Right lobe of liver (tissue), 6 donors: ENCODE results near the gene PCYOX1L. TPM values are rescaled to one million over a fixed set of nuclear protein-coding genes. Genes with fewer than 3 reads are reported as not detected.

Source experiments
- ATAC-seq, 4 donors: fragments of 200-7000 bp; cut with Tn5 transposase; one replicate each; pipeline ENCODE4 v1.9.1; 2020; ENCODE audit warnings: mild to moderate bottlenecking in 4 of 4, moderate library complexity in 4 of 4
- DNase-seq, 3 donors: peaks; one replicate each; pipeline ENCODE4 v3.0.0-alpha.2; 2020
- H3K27ac ChIP-seq, 3 donors: fragments of 200-600 bp; one replicate each; pipeline ENCODE4 v1.8.0; 2022
- H3K27me3 ChIP-seq, 2 donors: fragments of 200-600 bp; one replicate each; pipeline ENCODE4 v1.8.0; 2022
- H3K36me3 ChIP-seq, 4 donors: fragments of 200-600 bp; sonication (generic) in 1 of 4; one replicate each; pipeline versions ENCODE4 v1.5.1 to v1.8.0; 2017 to 2022; ENCODE audit warnings: control low read depth in 1 of 4
- H3K4me1 ChIP-seq, 4 donors: fragments of 200-600 bp; sonication (generic) in 1 of 4; one replicate each; pipeline versions ENCODE4 v1.5.1 to v1.8.0; 2017 to 2022; ENCODE audit warnings: control low read depth in 1 of 4
- H3K4me3 ChIP-seq, 3 donors: fragments of 200-600 bp; one replicate each; pipeline ENCODE4 v1.8.0; 2022
- H3K9me3 ChIP-seq, 4 donors: fragments of 200-600 bp; sonication (generic) in 1 of 4; one replicate each; pipeline versions ENCODE4 v1.5.1 to v1.8.0; 2017 to 2022; ENCODE audit warnings: control low read depth in 1 of 4
- POLR2A ChIP-seq: fragments of 450-650 bp; IDR thresholded peaks from one replicate; pipeline ENCODE4 v1.6.1; 2017; ENCODE audit warnings: antibody characterized with exemption, mild to moderate bottlenecking
- WGBS: methylation state at CpG from one replicate; pipeline ENCODE4 v1.1.6; 2018; ENCODE audit warnings: low coverage, low lambda C conversion rate; ENCODE audit not compliant: insufficient coverage; ENCODE audit errors: missing lambda C conversion rate; 5-methylcytosine and 5-hydroxymethylcytosine counted together
- intact Hi-C, 2 donors: fragments of 100-400 bp; cut with DNase I; formaldehyde crosslinking; loops; one replicate each; pipeline versions ENCODE4 v1.11.2 to v1.14.1; 2022
- total RNA-seq, 6 experiments: library from RNA; depleted of rRNA in 2 of 6; stranded (reverse); fragments of >200 nt in 2 of 6; fragmentation: NEBNext Ultra II Directional in 3 of 6; extraction: Animal tissue kit (Norgen Biotek cat#: 25700) in 3 of 6; gene quantifications; one replicate each; pipeline versions ENCODE4 v1.1.0 to v1.2.4, GENCODE V29; 2016 to 2023
- TF ChIP-seq, protein P1 (sequence below), 4 donors: fragments of 200-600 bp in 3 of 4; fragments of 450-650 bp in 1 of 4; IDR thresholded peaks; one replicate each; pipeline versions ENCODE4 v1.5.1 to v1.8.0; 2016 to 2022; ENCODE audit warnings: antibody characterized with exemption in 4 of 4, mild to moderate bottlenecking in 2 of 4
- donor health status: DM: no; HTN: yes; CAD: no.
- donor health status: DM: no; HTN: no; CAD: no.
- donor health status: DM: no; HTN: no; CAD: no.
- donor health status: DM: no; HTN: yes; CAD: no.
- donor health status: DM: no; HTN: yes; CAD: no.

PCYOX1L gene
- total RNA-seq, 6 experiments from 2014 or later: 0.29 to 1.2 (median 0.62) TPM

DNA sequence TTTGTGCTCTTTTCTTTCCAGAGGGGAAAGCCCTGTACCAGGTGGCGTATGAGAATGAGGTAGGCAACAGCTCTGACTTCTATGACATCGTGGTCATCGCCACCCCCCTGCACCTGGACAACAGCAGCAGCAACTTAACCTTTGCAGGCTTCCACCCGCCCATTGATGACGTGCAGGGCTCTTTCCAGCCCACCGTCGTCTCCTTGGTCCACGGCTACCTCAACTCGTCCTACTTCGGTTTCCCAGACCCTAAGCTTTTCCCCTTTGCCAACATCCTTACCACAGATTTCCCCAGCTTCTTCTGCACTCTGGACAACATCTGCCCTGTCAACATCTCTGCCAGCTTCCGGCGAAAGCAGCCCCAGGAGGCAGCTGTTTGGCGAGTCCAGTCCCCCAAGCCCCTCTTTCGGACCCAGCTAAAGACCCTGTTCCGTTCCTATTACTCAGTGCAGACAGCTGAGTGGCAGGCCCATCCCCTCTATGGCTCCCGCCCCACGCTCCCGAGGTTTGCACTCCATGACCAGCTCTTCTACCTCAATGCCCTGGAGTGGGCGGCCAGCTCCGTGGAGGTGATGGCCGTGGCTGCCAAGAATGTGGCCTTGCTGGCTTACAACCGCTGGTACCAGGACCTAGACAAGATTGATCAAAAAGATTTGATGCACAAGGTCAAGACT lies 10.3 kb downstream of the PCYOX1L start:
- TF ChIP-seq, protein P1, sequence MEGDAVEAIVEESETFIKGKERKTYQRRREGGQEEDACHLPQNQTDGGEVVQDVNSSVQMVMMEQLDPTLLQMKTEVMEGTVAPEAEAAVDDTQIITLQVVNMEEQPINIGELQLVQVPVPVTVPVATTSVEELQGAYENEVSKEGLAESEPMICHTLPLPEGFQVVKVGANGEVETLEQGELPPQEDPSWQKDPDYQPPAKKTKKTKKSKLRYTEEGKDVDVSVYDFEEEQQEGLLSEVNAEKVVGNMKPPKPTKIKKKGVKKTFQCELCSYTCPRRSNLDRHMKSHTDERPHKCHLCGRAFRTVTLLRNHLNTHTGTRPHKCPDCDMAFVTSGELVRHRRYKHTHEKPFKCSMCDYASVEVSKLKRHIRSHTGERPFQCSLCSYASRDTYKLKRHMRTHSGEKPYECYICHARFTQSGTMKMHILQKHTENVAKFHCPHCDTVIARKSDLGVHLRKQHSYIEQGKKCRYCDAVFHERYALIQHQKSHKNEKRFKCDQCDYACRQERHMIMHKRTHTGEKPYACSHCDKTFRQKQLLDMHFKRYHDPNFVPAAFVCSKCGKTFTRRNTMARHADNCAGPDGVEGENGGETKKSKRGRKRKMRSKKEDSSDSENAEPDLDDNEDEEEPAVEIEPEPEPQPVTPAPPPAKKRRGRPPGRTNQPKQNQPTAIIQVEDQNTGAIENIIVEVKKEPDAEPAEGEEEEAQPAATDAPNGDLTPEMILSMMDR (IDR thresholded peaks at IDR 0.05): no peak
- TF ChIP-seq POLR2A: no peak
- ATAC-seq: no peak

DNA sequence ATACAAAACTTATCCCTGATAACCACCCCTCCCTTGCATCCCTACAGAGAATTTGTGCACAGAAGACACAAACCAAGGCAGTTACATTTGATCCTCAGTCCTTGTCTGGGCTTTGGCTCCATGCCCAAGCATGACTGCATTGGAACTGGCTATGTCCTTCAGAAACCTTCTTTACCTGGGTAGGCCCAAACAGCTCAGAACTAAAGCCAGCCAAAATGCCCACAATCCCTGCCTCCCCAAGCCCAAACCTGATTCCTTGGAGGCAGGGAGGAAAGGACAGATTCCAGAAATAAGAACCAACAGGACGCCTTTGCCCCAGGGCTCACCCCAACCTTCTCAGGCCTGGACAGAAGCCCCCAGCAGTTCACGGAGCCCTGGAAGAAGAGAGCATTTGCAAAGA lies 13.0 kb downstream of the PCYOX1L start:
- Histone ChIP-seq H3K4me1 (no peaks in the 10 kb centered on the region), H3K27ac (no peak overlapping the region), H3K27me3 (no peaks in the 10 kb centered on the region), H3K9me3 (no peaks in the 10 kb centered on the region), H3K36me3 (no peaks in the 10 kb centered on the region), H3K4me3 (no peak overlapping the region)
- 67% methylated on average over 2 of the region's 2 CpGs for WGBS
- no peak for TF ChIP-seq POLR2A
- TF ChIP-seq, protein P1 (IDR thresholded peaks at IDR 0.05): no peak
- intact Hi-C loops: loop anchor here (5.0 kb wide), 1 partner anchor 54 kb away; no protein-coding TSS in a partner anchor
- DNase-seq (no peak), ATAC-seq (no peak)

More for the DNA sequence above, 10.3 kb downstream of the PCYOX1L start:
- WGBS: 70% methylated on average over 19 of the region's 22 CpGs
- H3K4me3 ChIP-seq: no peak overlapping the region
- no peak overlapping the region for H3K27ac ChIP-seq
- H3K9me3 ChIP-seq: no peaks in the 10 kb centered on the region
- H3K27me3 ChIP-seq: no peaks in the 10 kb centered on the region
- intact Hi-C loops: no loop called here
- H3K4me1 ChIP-seq: no peaks in the 10 kb centered on the region
- DNase-seq: no peak
- no peaks in the 10 kb centered on the region for H3K36me3 ChIP-seq

DNA sequence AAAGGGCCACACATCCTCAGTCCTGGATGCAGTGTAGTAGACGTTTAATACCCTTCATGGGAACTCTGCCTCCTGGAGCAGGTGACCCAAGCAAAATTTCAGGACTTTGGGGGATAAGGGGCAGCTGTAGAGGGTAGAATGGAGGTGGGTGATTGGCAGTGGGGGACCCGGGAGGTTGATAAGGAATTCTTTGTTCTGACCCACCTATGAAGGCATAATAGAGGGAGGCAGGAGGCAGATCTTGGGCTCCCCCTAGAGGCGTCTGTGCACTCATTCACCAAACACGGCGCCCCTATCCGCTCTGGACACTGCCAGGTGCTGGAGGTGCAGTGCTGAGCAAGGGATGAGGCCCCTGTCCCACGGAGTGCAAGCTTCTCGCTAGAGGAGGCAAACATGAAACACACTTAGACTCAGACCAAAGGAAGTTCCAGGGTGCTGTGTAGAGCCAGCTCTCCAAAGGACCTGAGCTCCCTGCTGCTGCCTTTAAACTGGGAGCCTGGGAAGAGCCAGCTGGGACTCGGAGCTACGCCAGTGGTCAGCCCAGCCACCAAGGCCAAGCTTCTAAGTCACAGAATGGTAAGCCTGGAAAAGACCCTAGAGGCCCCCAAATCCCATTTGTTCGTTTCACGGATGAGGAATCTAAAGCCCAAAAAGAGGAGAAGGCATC lies 13.6 kb downstream of the PCYOX1L start:
- TF ChIP-seq, protein P1 (IDR thresholded peaks at IDR 0.05): peak; percentile 59 to 81 (median 77)
- TF ChIP-seq POLR2A: no peak
- H3K36me3 ChIP-seq: no peaks in the 10 kb centered on the region
- H3K4me3 ChIP-seq: no peak overlapping the region
- 27% methylated on average over 6 of the region's 12 CpGs for WGBS
- H3K4me1 ChIP-seq: no peaks in the 10 kb centered on the region
- DNase-seq (peak; percentile 69 to 74 (median 70)), ATAC-seq (peak; percentile 87 to 89 (median 88))
- intact Hi-C loops: loop anchor here (5.0 kb wide), 1 partner anchor 54 kb away; no protein-coding TSS in a partner anchor
- H3K9me3 ChIP-seq: no peaks in the 10 kb centered on the region
- no peak overlapping the region for H3K27ac ChIP-seq
- H3K27me3 ChIP-seq: no peaks in the 10 kb centered on the region

DNA sequence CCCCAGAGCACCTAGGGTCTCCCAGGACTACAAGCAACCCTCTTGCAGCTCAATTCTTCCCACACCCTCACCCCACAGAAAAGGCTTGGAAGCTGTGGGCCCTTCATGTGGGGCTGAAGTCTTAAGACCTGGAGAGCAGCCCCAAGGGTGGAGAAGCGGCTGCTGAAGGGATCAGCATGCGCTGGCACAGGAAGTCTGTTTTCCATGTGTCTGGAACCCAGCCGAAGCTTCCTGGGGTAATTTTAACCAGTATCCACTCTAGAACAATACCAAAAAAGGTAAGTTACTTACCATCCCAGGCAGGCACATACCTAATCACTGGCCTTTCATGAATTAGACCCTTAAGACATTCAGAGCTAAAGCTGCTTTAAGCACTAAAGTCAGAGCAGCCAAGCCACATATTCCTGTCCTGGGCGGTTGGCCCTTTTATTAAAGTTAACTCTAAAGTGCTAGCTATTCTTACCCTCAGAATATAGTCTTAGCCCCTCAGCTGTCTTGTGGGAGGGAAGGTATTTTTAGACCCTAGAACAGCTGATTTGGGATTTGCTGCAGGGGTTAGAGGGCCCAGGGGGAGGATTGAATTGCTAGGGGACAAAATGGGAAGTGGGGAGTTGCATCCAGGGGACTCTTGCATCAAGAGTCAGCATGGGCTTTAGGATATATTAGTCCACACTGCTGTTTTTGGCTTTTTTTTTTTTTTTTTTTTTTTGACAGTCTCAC lies 14.4 kb downstream of the PCYOX1L start:
- H3K4me1 ChIP-seq: no peaks in the 10 kb centered on the region
- TF ChIP-seq POLR2A: no peak
- TF ChIP-seq, protein P1 (IDR thresholded peaks at IDR 0.05): no peak
- no peak for ATAC-seq
- peak in 1 of 3 donors; percentile 21 for DNase-seq
- H3K9me3 ChIP-seq: no peaks in the 10 kb centered on the region
- no peaks in the 10 kb centered on the region for H3K36me3 ChIP-seq
- no peak overlapping the region for H3K4me3 ChIP-seq
- no peaks in the 10 kb centered on the region for H3K27me3 ChIP-seq
- WGBS: 89% methylated on average over 1 of the region's 4 CpGs
- intact Hi-C loops: loop anchor here (5.0 kb wide), 1 partner anchor 55 kb away; no protein-coding TSS in a partner anchor
- H3K27ac ChIP-seq: no peak overlapping the region
